GM21390 (cell line): ENCODE measurements around the gene ANKRD13A.
"Not testable (repeated sequence)": the region's sequence is repeated elsewhere in the genome, so short reads cannot be mapped to it uniquely, and the experiment has no call there.

ENCODE experiments used
- ATAC-seq: cut with Tn5 transposase; IDR thresholded peaks from one replicate; pipeline ENCODE4 v1.9.1; 2021; ENCODE audit not compliant: unreplicated experiment

ANKRD13A gene

GRCh38 chr12:109983432-109984142, 15.6 kb upstream of the ANKRD13A start:
- no peak for ATAC-seq

GRCh38 chr12:109986236-109986635, 13.0 kb upstream of the ANKRD13A start:
- not testable (repeated sequence) for ATAC-seq

GRCh38 chr12:109987615-109988014, 11.6 kb upstream of the ANKRD13A start:
- ATAC-seq, result no peak

- ATAC-seq, result no peak
Measured at GRCh38 chr12:109988274-109988673, 11.0 kb upstream of the ANKRD13A start.

GRCh38 chr12:109988903-109989302, 10.3 kb upstream of the ANKRD13A start:
- no peak for ATAC-seq

GRCh38 chr12:109989380-109989779, 9.8 kb upstream of the ANKRD13A start:
- ATAC-seq, result no peak

- no peak for ATAC-seq
Measured at GRCh38 chr12:109991586-109991985, 7.6 kb upstream of the ANKRD13A start.

GRCh38 chr12:109993091-109993490, 6.1 kb upstream of the ANKRD13A start:
- no peak for ATAC-seq

- no peak for ATAC-seq
Measured at GRCh38 chr12:109994401-109995175, 4.6 kb upstream of the ANKRD13A start.

- ATAC-seq, result no peak
Measured at GRCh38 chr12:109995361-109995685, 3.9 kb upstream of the ANKRD13A start.

GRCh38 chr12:109995686-109996482, 3.3 kb upstream of the ANKRD13A start, which contains the start of gene GIT2:
GIT2 (minus strand) TSS chr12:109996368; CDS start chr12:109996224, 144 bp downstream.
- peak; percentile 73 for ATAC-seq

GRCh38 chr12:109996483-109996853, 2.8 kb upstream of the ANKRD13A start:
- no peak for ATAC-seq

GRCh38 chr12:109997393-109997792, 1.8 kb upstream of the ANKRD13A start:
- ATAC-seq, result no peak

GRCh38 chr12:109998241-109998903, 858 bp upstream of the ANKRD13A start:
- ATAC-seq, result no peak

- no peak for ATAC-seq
Measured at GRCh38 chr12:109999649-109999971, 380 bp downstream of the ANKRD13A start.

- no peak for ATAC-seq
Measured at GRCh38 chr12:109999983-110000505, 814 bp downstream of the ANKRD13A start.

- no peak for ATAC-seq
Measured at GRCh38 chr12:110001596-110001995, 2.4 kb downstream of the ANKRD13A start.

GRCh38 chr12:110002676-110003515, 3.7 kb downstream of the ANKRD13A start:
- ATAC-seq, result no peak

- ATAC-seq, result peak; percentile 58
Measured at GRCh38 chr12:110004598-110004997, 5.4 kb downstream of the ANKRD13A start.

- no peak for ATAC-seq
Measured at GRCh38 chr12:110005319-110005973, 6.2 kb downstream of the ANKRD13A start.
